HepG2 (cell line): ENCODE measurements around the gene PCGF6. TPM values are rescaled to one million over a fixed set of nuclear protein-coding genes. Genes with fewer than 3 reads are reported as not detected.
A peak's percentile ranks its signal among the peaks of the same experiment; 100 is the strongest.

Experiments used
- HOXA5 ChIP-seq: sonication (generic); formaldehyde crosslinking; IDR thresholded peaks from 2 replicates; pipeline ENCODE4 v1.4.0; 2020; ENCODE audit warnings: missing genetic modification reagents
- NCOA5 ChIP-seq: sonication (generic); formaldehyde crosslinking; IDR thresholded peaks from 2 replicates; pipeline ENCODE4 v1.4.0; 2020; ENCODE audit warnings: missing genetic modification reagents
- SMC3 ChIP-seq: IDR thresholded peaks from 2 replicates; pipeline ENCODE4 v1.6.1; 2011; ENCODE audit warnings: low read length, improper control_type of control experiment
- ZNF317 ChIP-seq: sonication (generic); formaldehyde crosslinking; IDR thresholded peaks from 2 replicates; pipeline ENCODE4 v1.5.0; 2020; ENCODE audit warnings: mild to moderate bottlenecking, missing genetic modification reagents
- ZNF350 ChIP-seq: sonication (generic); formaldehyde crosslinking; IDR thresholded peaks from 2 replicates; pipeline ENCODE4 v1.4.0; 2020; ENCODE audit warnings: mild to moderate bottlenecking, low read depth, missing genetic modification reagents, borderline replicate concordance
- ZNF720 ChIP-seq: sonication (generic); formaldehyde crosslinking; IDR thresholded peaks from 2 replicates; pipeline ENCODE4 v1.4.0; 2020; ENCODE audit warnings: missing genetic modification reagents
- ZNF746 ChIP-seq: sonication (generic); formaldehyde crosslinking; IDR thresholded peaks from 2 replicates; pipeline ENCODE4 v1.8.0; 2022; ENCODE audit warnings: mild to moderate bottlenecking, missing genetic modification reagents
- polyA plus RNA-seq, 8 experiments: library from polyadenylated mRNA; depleted of rRNA in 3 of 8; stranded (reverse) in 7 of 8; unstranded in 1 of 8; fragments of >200 nt; fragmentation: Illumina TruSeq in 4 of 8; extraction: Trizol in 4 of 8; gene quantifications; 2 replicates each; pipeline versions ENCODE4 v1.2.1 to v1.2.3, GENCODE V29; 2011 to 2016; ENCODE audit warnings: low read depth in 4 of 8, missing spikeins in 1 of 8, mixed read lengths in 1 of 8; ENCODE audit not compliant: insufficient read depth in 1 of 8
- total RNA-seq, 5 experiments: library from RNA; depleted of rRNA; stranded (reverse); fragments of >200 nt; fragmentation: Illumina TruSeq; extraction: Trizol; gene quantifications; 2 replicates each; pipeline ENCODE4 v1.2.3, GENCODE V29; 2016; ENCODE audit warnings: low read depth in 1 of 5
- TF ChIP-seq, protein P1 (sequence below): sonication (generic); formaldehyde crosslinking; IDR thresholded peaks from 2 replicates; pipeline ENCODE4 v1.4.0; 2020; ENCODE audit warnings: missing genetic modification reagents
- TF ChIP-seq, protein P2 (sequence below): sonication (generic); formaldehyde crosslinking; IDR thresholded peaks from 2 replicates; pipeline ENCODE4 v1.4.0; 2020; ENCODE audit warnings: missing genetic modification reagents, borderline replicate concordance
- TF ChIP-seq, protein P3 (sequence below): sonication (generic); formaldehyde crosslinking; IDR thresholded peaks from 2 replicates; pipeline ENCODE4 v1.4.0; 2020; ENCODE audit warnings: missing genetic modification reagents
- TF ChIP-seq, protein P4 (sequence below): sonication (generic); formaldehyde crosslinking; IDR thresholded peaks from 2 replicates; pipeline ENCODE4 v1.4.0; 2020; ENCODE audit warnings: missing genetic modification reagents
- TF ChIP-seq, protein P5 (sequence below): sonication (generic); formaldehyde crosslinking; IDR thresholded peaks from 2 replicates; pipeline ENCODE4 v1.4.0; 2020; ENCODE audit warnings: missing genetic modification reagents, mild to moderate bottlenecking, borderline replicate concordance
- TF ChIP-seq, protein P6 (sequence below): IDR thresholded peaks from 2 replicates; pipeline ENCODE4 v1.6.1; 2018; ENCODE audit warnings: missing genetic modification reagents, mild to moderate bottlenecking, missing compliant biosample characterization

The PCGF6 gene
- total and polyA plus RNA-seq, 2 of the 13 experiments (the other 11 are each of a cell fraction or from before 2014, with no cell fraction given), result 5.2 to 19.4 TPM

DNA sequence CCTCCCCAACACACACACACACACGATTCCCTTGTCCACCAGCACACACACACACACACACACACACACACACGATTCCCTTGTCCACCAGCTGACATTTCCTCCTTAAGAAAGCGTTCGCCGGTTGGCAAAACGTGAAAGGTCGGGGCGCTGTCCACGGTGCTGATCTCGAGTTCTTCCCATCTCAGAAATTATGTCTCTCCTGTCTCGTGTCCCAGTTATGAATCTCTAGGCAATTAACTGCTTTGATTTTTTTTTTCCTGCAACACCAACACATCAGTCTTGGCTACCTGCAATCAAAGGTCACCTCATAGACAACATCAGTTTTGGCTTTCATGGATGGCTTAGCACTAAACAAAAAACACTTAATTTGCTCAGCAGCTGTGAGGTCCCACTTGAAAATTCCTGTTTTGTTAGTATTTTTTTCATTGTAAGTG is 72.1 kb downstream of the PCGF6 start (continued):
- TF ChIP-seq, protein P1, sequence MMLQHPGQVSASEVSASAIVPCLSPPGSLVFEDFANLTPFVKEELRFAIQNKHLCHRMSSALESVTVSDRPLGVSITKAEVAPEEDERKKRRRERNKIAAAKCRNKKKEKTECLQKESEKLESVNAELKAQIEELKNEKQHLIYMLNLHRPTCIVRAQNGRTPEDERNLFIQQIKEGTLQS (CRISPR knock-in tag), result no peak
- no peak for TF ChIP-seq NCOA5
- no peak for TF ChIP-seq ZNF317 (CRISPR knock-in tag)
- TF ChIP-seq, protein P2, sequence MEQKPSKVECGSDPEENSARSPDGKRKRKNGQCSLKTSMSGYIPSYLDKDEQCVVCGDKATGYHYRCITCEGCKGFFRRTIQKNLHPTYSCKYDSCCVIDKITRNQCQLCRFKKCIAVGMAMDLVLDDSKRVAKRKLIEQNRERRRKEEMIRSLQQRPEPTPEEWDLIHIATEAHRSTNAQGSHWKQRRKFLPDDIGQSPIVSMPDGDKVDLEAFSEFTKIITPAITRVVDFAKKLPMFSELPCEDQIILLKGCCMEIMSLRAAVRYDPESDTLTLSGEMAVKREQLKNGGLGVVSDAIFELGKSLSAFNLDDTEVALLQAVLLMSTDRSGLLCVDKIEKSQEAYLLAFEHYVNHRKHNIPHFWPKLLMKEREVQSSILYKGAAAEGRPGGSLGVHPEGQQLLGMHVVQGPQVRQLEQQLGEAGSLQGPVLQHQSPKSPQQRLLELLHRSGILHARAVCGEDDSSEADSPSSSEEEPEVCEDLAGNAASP (CRISPR knock-in tag), result no peak; the same call in 1 of the 2 replicates
- TF ChIP-seq SMC3, result no peak
- TF ChIP-seq, protein P3, sequence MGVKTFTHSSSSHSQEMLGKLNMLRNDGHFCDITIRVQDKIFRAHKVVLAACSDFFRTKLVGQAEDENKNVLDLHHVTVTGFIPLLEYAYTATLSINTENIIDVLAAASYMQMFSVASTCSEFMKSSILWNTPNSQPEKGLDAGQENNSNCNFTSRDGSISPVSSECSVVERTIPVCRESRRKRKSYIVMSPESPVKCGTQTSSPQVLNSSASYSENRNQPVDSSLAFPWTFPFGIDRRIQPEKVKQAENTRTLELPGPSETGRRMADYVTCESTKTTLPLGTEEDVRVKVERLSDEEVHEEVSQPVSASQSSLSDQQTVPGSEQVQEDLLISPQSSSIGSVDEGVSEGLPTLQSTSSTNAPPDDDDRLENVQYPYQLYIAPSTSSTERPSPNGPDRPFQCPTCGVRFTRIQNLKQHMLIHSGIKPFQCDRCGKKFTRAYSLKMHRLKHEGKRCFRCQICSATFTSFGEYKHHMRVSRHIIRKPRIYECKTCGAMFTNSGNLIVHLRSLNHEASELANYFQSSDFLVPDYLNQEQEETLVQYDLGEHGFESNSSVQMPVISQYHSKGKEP, result no peak
- TF ChIP-seq HOXA5 (CRISPR knock-in tag), result peak; percentile 35; the same call in 1 of the 2 replicates
- TF ChIP-seq ZNF720, result no peak
- TF ChIP-seq, protein P4, sequence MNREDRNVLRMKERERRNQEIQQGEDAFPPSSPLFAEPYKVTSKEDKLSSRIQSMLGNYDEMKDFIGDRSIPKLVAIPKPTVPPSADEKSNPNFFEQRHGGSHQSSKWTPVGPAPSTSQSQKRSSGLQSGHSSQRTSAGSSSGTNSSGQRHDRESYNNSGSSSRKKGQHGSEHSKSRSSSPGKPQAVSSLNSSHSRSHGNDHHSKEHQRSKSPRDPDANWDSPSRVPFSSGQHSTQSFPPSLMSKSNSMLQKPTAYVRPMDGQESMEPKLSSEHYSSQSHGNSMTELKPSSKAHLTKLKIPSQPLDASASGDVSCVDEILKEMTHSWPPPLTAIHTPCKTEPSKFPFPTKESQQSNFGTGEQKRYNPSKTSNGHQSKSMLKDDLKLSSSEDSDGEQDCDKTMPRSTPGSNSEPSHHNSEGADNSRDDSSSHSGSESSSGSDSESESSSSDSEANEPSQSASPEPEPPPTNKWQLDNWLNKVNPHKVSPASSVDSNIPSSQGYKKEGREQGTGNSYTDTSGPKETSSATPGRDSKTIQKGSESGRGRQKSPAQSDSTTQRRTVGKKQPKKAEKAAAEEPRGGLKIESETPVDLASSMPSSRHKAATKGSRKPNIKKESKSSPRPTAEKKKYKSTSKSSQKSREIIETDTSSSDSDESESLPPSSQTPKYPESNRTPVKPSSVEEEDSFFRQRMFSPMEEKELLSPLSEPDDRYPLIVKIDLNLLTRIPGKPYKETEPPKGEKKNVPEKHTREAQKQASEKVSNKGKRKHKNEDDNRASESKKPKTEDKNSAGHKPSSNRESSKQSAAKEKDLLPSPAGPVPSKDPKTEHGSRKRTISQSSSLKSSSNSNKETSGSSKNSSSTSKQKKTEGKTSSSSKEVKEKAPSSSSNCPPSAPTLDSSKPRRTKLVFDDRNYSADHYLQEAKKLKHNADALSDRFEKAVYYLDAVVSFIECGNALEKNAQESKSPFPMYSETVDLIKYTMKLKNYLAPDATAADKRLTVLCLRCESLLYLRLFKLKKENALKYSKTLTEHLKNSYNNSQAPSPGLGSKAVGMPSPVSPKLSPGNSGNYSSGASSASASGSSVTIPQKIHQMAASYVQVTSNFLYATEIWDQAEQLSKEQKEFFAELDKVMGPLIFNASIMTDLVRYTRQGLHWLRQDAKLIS (CRISPR knock-in tag), result no peak
- no peak for TF ChIP-seq ZNF350
- TF ChIP-seq, protein P5, sequence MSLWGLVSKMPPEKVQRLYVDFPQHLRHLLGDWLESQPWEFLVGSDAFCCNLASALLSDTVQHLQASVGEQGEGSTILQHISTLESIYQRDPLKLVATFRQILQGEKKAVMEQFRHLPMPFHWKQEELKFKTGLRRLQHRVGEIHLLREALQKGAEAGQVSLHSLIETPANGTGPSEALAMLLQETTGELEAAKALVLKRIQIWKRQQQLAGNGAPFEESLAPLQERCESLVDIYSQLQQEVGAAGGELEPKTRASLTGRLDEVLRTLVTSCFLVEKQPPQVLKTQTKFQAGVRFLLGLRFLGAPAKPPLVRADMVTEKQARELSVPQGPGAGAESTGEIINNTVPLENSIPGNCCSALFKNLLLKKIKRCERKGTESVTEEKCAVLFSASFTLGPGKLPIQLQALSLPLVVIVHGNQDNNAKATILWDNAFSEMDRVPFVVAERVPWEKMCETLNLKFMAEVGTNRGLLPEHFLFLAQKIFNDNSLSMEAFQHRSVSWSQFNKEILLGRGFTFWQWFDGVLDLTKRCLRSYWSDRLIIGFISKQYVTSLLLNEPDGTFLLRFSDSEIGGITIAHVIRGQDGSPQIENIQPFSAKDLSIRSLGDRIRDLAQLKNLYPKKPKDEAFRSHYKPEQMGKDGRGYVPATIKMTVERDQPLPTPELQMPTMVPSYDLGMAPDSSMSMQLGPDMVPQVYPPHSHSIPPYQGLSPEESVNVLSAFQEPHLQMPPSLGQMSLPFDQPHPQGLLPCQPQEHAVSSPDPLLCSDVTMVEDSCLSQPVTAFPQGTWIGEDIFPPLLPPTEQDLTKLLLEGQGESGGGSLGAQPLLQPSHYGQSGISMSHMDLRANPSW, result no peak
- TF ChIP-seq, protein P6, sequence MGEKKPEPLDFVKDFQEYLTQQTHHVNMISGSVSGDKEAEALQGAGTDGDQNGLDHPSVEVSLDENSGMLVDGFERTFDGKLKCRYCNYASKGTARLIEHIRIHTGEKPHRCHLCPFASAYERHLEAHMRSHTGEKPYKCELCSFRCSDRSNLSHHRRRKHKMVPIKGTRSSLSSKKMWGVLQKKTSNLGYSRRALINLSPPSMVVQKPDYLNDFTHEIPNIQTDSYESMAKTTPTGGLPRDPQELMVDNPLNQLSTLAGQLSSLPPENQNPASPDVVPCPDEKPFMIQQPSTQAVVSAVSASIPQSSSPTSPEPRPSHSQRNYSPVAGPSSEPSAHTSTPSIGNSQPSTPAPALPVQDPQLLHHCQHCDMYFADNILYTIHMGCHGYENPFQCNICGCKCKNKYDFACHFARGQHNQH (CRISPR knock-in tag), result no peak
- no peak for TF ChIP-seq ZNF746
